IMR-90 (cell line): ENCODE data around the gene KIAA1614.

ENCODE experiments used
- BHLHE40 ChIP-seq: fragments of 150-350 bp; IDR thresholded peaks from 2 replicates; pipeline ENCODE4 v1.6.1; 2016; ENCODE audit warnings: mild to moderate bottlenecking, low read depth, low read length
- CEBPB ChIP-seq: IDR thresholded peaks from 2 replicates; pipeline ENCODE4 v1.6.1; 2012; ENCODE audit warnings: low read depth, low read length, improper control_type of control experiment
- FOS ChIP-seq: fragments of 150-350 bp; IDR thresholded peaks from 2 replicates; pipeline ENCODE4 v1.6.1; 2016; ENCODE audit warnings: low read depth, low read length
- MAFK ChIP-seq: IDR thresholded peaks from 2 replicates; pipeline ENCODE4 v1.6.1; 2012; ENCODE audit warnings: low read depth, low read length, improper control_type of control experiment
- MXI1 ChIP-seq: IDR thresholded peaks from 2 replicates; pipeline ENCODE4 v1.6.1; 2012; ENCODE audit warnings: low read depth, mild to moderate bottlenecking, low read length, moderate library complexity, borderline replicate concordance
- NFE2L2 ChIP-seq: fragments of 150-350 bp; IDR thresholded peaks from 2 replicates; pipeline ENCODE4 v1.6.1; 2016; ENCODE audit warnings: low read depth, mild to moderate bottlenecking, low read length
- POLR2A ChIP-seq: IDR thresholded peaks from 2 replicates; pipeline ENCODE4 v1.6.1; 2012; ENCODE audit warnings: mild to moderate bottlenecking, low read depth, low read length
- RAD21 ChIP-seq: IDR thresholded peaks from 2 replicates; pipeline ENCODE4 v1.6.1; 2012; ENCODE audit warnings: low read length, improper control_type of control experiment
- RCOR1 ChIP-seq: IDR thresholded peaks from 2 replicates; pipeline ENCODE4 v1.6.1; 2012; ENCODE audit warnings: mild to moderate bottlenecking, low read length, improper control_type of control experiment; ENCODE audit not compliant: insufficient replicate concordance
- SMC3 ChIP-seq: fragments of 150-350 bp; IDR thresholded peaks from 2 replicates; pipeline ENCODE4 v1.6.1; 2016; ENCODE audit warnings: low read depth, mild to moderate bottlenecking, antibody characterized with exemption, low read length, moderate library complexity
- TF ChIP-seq, protein P1 (sequence below): conservative IDR thresholded peaks from 2 replicates; pipeline ENCODE4 v1.5.1; 2012; ENCODE audit warnings: mild to moderate bottlenecking, low read depth, low read length, improper control_type of control experiment
- TF ChIP-seq, protein P2 (sequence below): fragments of 150-350 bp; IDR thresholded peaks from 2 replicates; pipeline ENCODE4 v1.6.1; 2017; ENCODE audit warnings: mild to moderate bottlenecking, antibody characterized with exemption, low read length, low read depth

- TF ChIP-seq, protein P1, sequence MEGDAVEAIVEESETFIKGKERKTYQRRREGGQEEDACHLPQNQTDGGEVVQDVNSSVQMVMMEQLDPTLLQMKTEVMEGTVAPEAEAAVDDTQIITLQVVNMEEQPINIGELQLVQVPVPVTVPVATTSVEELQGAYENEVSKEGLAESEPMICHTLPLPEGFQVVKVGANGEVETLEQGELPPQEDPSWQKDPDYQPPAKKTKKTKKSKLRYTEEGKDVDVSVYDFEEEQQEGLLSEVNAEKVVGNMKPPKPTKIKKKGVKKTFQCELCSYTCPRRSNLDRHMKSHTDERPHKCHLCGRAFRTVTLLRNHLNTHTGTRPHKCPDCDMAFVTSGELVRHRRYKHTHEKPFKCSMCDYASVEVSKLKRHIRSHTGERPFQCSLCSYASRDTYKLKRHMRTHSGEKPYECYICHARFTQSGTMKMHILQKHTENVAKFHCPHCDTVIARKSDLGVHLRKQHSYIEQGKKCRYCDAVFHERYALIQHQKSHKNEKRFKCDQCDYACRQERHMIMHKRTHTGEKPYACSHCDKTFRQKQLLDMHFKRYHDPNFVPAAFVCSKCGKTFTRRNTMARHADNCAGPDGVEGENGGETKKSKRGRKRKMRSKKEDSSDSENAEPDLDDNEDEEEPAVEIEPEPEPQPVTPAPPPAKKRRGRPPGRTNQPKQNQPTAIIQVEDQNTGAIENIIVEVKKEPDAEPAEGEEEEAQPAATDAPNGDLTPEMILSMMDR, result no peak
- no peak for TF ChIP-seq POLR2A
- no peak for TF ChIP-seq NFE2L2
- no peak for TF ChIP-seq BHLHE40
- TF ChIP-seq RCOR1, result no peak
- no peak for TF ChIP-seq SMC3
- no peak for TF ChIP-seq CEBPB
- TF ChIP-seq MAFK, result no peak
- no peak for TF ChIP-seq MXI1
- TF ChIP-seq RAD21, result no peak
- TF ChIP-seq, protein P2, sequence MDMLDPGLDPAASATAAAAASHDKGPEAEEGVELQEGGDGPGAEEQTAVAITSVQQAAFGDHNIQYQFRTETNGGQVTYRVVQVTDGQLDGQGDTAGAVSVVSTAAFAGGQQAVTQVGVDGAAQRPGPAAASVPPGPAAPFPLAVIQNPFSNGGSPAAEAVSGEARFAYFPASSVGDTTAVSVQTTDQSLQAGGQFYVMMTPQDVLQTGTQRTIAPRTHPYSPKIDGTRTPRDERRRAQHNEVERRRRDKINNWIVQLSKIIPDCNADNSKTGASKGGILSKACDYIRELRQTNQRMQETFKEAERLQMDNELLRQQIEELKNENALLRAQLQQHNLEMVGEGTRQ, result no peak
- no peak for TF ChIP-seq FOS
Observed at GRCh38 chr1:180952657-180953013, 39.9 kb downstream of the KIAA1614 start.
